Measurements from ENCODE around the gene HMGN4. TPM values are rescaled to one million over a fixed set of nuclear protein-coding genes. Genes with fewer than 3 reads are reported as not detected.

The HMGN4 gene
- total and polyA plus RNA-seq, 9 of the 15 experiments (the other 6 are each of a cell fraction or from before 2014, with no cell fraction given): 35.4 to 134 (median 94.1) TPM

GRCh38 chr6:26555505-26556262, 17.5 kb downstream of the HMGN4 start (continued):
- no peak for TF ChIP-seq SRSF1 (IDR thresholded peaks at IDR 0.05; ENCODE audit: low read depth, low read length)
- TF ChIP-seq YY1 (IDR thresholded peaks at IDR 0.05; ENCODE audit: borderline replicate concordance in 1 of 3, control insufficient read depth in 1 of 3, extremely low read depth in 1 of 3, insufficient read depth in 3 of 3, insufficient read length in 1 of 3, insufficient replicate concordance in 2 of 3, low read depth in 1 of 3, low read length in 2 of 3): peak in 1 of 3 experiments; percentile 63
- no peak for TF ChIP-seq SP2 (IDR thresholded peaks at IDR 0.05; ENCODE audit: extremely low read depth, low read depth, low read length, poor library complexity, severe bottlenecking)
- no peak for TF ChIP-seq BRF2 (IDR thresholded peaks at IDR 0.05; ENCODE audit: borderline replicate concordance, insufficient read depth, insufficient read length)
- no peak for TF ChIP-seq ZBTB2 (IDR thresholded peaks at IDR 0.05)
- no peak for TF ChIP-seq CHD2 (IDR thresholded peaks at IDR 0.05; ENCODE audit: low read depth, low read length)
- no peak for TF ChIP-seq LARP7 (IDR thresholded peaks at IDR 0.05)

Data from K562 (cell line).